HUES64 (cell line): ENCODE data around the gene CLMN.

Experiments
- H3K27ac ChIP-seq: 2 replicates; pipeline ENCODE4 v1.7.0; 2013; ENCODE audit warnings: low read depth, low read length, inconsistent platforms
- H3K27me3 ChIP-seq: 2 replicates; pipeline ENCODE4 v1.6.1; 2013; ENCODE audit warnings: mild to moderate bottlenecking, low read length; ENCODE audit not compliant: insufficient read depth
- H3K36me3 ChIP-seq: 2 replicates; pipeline ENCODE4 v1.6.1; 2013; ENCODE audit warnings: mild to moderate bottlenecking, low read length; ENCODE audit not compliant: insufficient read depth
- H3K4me1 ChIP-seq: 2 replicates; pipeline ENCODE4 v1.6.1; 2013; ENCODE audit warnings: mild to moderate bottlenecking, low read length, moderate library complexity; ENCODE audit not compliant: insufficient read depth
- H3K4me3 ChIP-seq: 2 replicates; pipeline ENCODE4 v1.5.1; 2013; ENCODE audit warnings: mild to moderate bottlenecking, low read length, moderate library complexity
- H3K9ac ChIP-seq: 2 replicates; pipeline ENCODE4 v1.6.1; 2013; ENCODE audit warnings: mild to moderate bottlenecking, low read depth, low read length
- H3K9me3 ChIP-seq: 2 replicates; pipeline ENCODE4 v1.6.1; 2013; ENCODE audit warnings: low read depth, low read length; ENCODE audit not compliant: insufficient read depth
- WGBS: fragments of 150-250, 120-280 bp; methylation state at CpG from one replicate; pipeline ENCODE4 v1.1.7; 2013; ENCODE audit warnings: missing lambda C conversion rate; 5-methylcytosine and 5-hydroxymethylcytosine counted together

The CLMN gene

DNA sequence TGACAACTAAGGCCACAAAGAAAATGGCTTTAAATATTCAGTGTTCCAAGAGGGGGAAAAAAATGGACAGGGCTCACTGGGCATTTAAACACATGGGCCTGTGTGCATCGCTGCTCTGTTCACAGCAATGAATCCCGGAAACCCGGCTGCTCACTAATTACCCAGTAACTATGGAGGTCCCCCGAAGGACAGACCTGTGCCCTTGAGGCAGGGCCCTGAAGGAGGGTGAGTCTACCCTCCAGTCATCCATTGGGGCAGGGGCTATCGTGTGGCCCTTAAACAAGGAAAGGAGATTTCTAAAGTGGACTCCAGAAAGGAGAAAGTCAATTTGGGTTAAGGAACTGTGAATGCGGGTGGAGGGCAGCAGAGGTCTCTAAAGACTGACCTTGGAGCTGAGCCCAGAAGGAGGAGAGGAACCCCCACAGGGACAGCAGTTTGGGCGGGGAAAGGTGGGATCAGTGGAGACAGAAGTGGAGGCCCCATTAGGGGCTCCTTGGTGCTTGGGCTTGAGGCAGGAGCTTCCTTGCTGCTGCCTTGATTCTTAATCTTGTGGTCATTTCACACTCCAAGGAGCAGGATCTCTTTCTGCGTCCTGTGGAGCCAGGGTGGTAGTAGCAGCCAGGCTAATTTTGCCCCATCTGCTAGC lies 1.4 kb upstream of the CLMN start:
- Histone ChIP-seq H3K27me3 (peaks cover 42% of the 10 kb centered on the region), H3K27ac (no peak overlapping the region), H3K9ac (no peak overlapping the region), H3K9me3 (no peaks in the 10 kb centered on the region), H3K36me3 (no peaks in the 10 kb centered on the region), H3K4me1 (peaks cover 8% of the 10 kb centered on the region; the same call in 1 of the 2 replicates), H3K4me3 (no peak overlapping the region)
- WGBS, result 79% methylated on average over 8 of the region's 8 CpGs

DNA sequence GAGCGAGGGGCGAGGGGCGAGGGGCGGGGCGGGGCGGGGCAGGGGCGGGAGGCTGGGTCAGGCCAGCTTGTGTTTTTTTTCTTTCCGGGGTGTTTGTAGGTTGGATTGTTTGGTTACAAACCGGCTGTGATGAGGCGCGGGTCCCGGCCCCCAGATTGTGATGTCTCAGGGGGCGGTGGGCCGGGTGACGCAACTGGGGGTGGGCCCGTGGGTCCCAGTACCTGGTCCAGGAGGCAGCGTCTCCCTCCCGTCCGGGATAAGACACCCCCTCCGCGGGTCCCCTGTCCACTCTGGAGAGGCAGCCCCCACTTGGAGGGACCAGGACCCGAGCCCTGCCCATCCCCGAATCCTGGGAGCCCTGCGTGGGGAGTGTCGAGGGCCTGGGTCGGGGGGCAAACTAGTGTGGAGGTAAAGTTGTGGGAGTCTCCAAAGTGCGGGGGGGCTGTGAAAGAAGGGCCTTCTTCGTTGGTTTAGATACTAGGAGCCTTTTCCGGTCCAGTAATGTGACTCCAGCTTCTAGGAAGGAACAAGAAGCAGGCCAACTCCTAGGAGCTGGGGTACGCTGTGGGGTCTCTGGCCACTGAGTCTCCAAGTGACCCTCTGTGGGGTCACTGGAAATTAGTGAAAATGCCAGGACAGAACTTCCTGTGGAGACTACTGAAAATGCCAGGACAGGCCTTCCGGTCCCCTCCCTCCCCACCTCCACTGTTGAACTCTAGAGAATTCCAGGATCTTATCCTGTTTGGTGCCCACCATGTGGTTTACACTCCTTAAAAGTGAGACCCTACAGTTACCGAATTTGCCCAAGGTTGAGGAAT lies 579 bp upstream of the CLMN start:
- Histone ChIP-seq H3K4me3 (peak overlapping the region; percentile 54), H3K27ac (no peak overlapping the region), H3K27me3 (peaks cover 42% of the 10 kb centered on the region), H3K4me1 (peaks cover 8% of the 10 kb centered on the region; the same call in 1 of the 2 replicates), H3K9ac (no peak overlapping the region), H3K36me3 (no peaks in the 10 kb centered on the region), H3K9me3 (no peaks in the 10 kb centered on the region)
- WGBS, result 21% methylated on average over 31 of the region's 32 CpGs

DNA sequence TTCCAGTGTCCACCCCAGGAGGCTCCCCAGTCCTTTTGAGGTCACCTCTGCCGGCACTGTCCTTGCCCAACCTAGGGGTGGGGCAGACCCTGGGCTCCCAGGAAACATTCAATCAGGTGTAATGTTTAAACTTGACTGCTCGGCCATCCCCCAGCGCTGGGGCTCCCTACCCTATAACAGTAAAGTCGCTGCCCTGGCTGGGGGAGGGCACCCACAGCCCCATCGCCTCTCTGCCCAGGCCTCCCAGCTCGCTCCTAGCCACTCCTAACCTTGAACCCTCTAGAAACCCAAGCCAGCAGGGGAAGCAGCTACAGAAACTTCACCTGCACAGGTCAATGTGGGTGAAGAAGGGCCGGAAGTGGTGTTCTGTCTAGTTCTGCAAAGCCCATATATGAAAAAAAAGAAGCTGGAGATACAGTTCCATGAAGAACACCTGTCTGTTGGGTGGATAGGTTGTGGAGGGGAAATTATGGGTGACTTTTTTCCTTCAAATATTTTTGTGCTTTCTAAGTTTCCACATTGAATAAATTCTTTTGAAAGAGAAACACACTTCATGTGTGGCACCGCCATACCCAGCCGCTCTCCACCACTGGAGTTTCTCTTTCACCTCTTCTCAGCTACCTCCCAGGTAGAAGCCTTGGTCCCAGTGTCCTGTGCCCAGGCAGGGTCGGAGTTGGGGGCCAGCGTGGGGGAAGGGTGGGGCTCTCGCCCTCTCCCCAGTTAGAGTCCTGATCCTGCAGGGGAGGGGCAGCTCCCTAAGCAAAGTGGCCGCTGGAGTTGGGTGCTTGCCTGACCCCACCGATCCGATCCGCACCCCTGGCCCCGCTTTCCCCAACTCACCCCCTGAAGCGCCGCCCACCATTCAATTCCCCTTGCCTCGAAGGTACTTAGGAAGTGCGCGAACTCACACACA lies 1.1 kb downstream of the CLMN start:
- no peak overlapping the region for H3K27ac ChIP-seq

GRCh38 chr14:95317817-95318343 lies 1.8 kb downstream of the CLMN start:
- no peak overlapping the region for H3K27ac ChIP-seq
- 96% methylated on average over 3 of the region's 3 CpGs for WGBS
- H3K4me3 ChIP-seq, result no peak overlapping the region
- H3K9me3 ChIP-seq, result no peaks in the 10 kb centered on the region
- H3K27me3 ChIP-seq, result peaks cover 42% of the 10 kb centered on the region
- no peak overlapping the region for H3K9ac ChIP-seq
- no peaks in the 10 kb centered on the region for H3K36me3 ChIP-seq
- peaks cover 8% of the 10 kb centered on the region; the same call in 1 of the 2 replicates for H3K4me1 ChIP-seq

More for the DNA sequence above, 1.1 kb downstream of the CLMN start:
- H3K27me3 ChIP-seq, result peaks cover 42% of the 10 kb centered on the region
- 38% methylated on average over 22 of the region's 22 CpGs for WGBS
- H3K4me3 ChIP-seq, result peak overlapping the region; percentile 75
- peak overlapping the region; percentile 64; the same call in 1 of the 2 replicates for H3K9ac ChIP-seq
- H3K9me3 ChIP-seq, result no peaks in the 10 kb centered on the region
- H3K36me3 ChIP-seq, result no peaks in the 10 kb centered on the region
- H3K4me1 ChIP-seq, result peaks cover 8% of the 10 kb centered on the region; the same call in 1 of the 2 replicates

- Histone ChIP-seq H3K9ac (no peak overlapping the region), H3K27ac (no peak overlapping the region), H3K4me3 (no peak overlapping the region), H3K27me3 (peaks cover 40% of the 10 kb centered on the region), H3K4me1 (peaks cover 8% of the 10 kb centered on the region; the same call in 1 of the 2 replicates), H3K9me3 (no peaks in the 10 kb centered on the region), H3K36me3 (no peaks in the 10 kb centered on the region)
- WGBS, result 87% methylated on average over 8 of the region's 8 CpGs
Measured at GRCh38 chr14:95316821-95317220, 2.9 kb downstream of the CLMN start.

- H3K4me3 ChIP-seq, result no peak overlapping the region
- WGBS, result 93% methylated on average over 7 of the region's 7 CpGs
- H3K27ac ChIP-seq, result no peak overlapping the region
- peaks cover 31% of the 10 kb centered on the region for H3K27me3 ChIP-seq
- no peak overlapping the region for H3K9ac ChIP-seq
- H3K4me1 ChIP-seq, result peaks cover 5% of the 10 kb centered on the region; the same call in 1 of the 2 replicates
- H3K9me3 ChIP-seq, result no peaks in the 10 kb centered on the region
- H3K36me3 ChIP-seq, result no peaks in the 10 kb centered on the region
Measured at GRCh38 chr14:95315579-95315978, 4.1 kb downstream of the CLMN start.

GRCh38 chr14:95315156-95315555 lies 4.6 kb downstream of the CLMN start:
- 95% methylated on average over 6 of the region's 6 CpGs for WGBS
- peaks cover under 1% of the 10 kb centered on the region; the same call in 1 of the 2 replicates for H3K4me1 ChIP-seq
- H3K4me3 ChIP-seq, result no peak overlapping the region
- no peaks in the 10 kb centered on the region for H3K36me3 ChIP-seq
- H3K9ac ChIP-seq, result no peak overlapping the region
- H3K27me3 ChIP-seq, result peaks cover 26% of the 10 kb centered on the region
- H3K27ac ChIP-seq, result no peak overlapping the region
- no peaks in the 10 kb centered on the region for H3K9me3 ChIP-seq

GRCh38 chr14:95314609-95315008 lies 5.1 kb downstream of the CLMN start:
- WGBS, result 90% methylated on average over 6 of the region's 6 CpGs
- no peak overlapping the region for H3K27ac ChIP-seq

DNA sequence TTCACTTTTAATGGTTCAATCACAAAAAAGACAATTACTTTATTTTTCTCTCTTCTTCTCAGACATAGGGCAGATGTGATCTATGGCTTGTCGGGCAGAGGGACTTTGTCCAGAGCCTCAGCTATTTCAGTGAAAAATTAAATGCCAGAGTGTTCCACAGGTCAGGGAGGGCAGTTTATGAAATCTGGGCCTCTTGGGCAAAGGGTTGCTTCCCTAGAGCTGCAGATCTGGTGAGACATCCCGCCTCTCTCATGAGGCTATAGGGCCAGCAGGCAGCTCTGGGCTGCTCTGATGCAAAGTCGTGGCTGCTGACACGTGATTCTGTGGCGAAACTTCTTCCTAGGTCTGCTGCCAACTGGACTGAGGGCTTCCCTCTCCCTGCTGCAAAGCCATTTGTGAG lies 6.0 kb downstream of the CLMN start:
- Histone ChIP-seq H3K27ac (no peak overlapping the region), H3K9ac (no peak overlapping the region), H3K27me3 (peaks cover 16% of the 10 kb centered on the region), H3K4me1 (no peaks in the 10 kb centered on the region), H3K36me3 (no peaks in the 10 kb centered on the region), H3K9me3 (no peaks in the 10 kb centered on the region), H3K4me3 (no peak overlapping the region)
- WGBS, result 94% methylated on average over 5 of the region's 5 CpGs

More at GRCh38 chr14:95314609-95315008, 5.1 kb downstream of the CLMN start:
- no peaks in the 10 kb centered on the region for H3K9me3 ChIP-seq
- H3K9ac ChIP-seq, result no peak overlapping the region
- H3K36me3 ChIP-seq, result no peaks in the 10 kb centered on the region
- H3K4me1 ChIP-seq, result no peaks in the 10 kb centered on the region
- H3K4me3 ChIP-seq, result no peak overlapping the region
- H3K27me3 ChIP-seq, result peaks cover 25% of the 10 kb centered on the region

- no peak overlapping the region for H3K27ac ChIP-seq
- H3K9ac ChIP-seq, result no peak overlapping the region
- H3K4me1 ChIP-seq, result no peaks in the 10 kb centered on the region
- no peaks in the 10 kb centered on the region for H3K36me3 ChIP-seq
- WGBS, result 67% methylated on average over 2 of the region's 2 CpGs
- no peaks in the 10 kb centered on the region for H3K9me3 ChIP-seq
- H3K4me3 ChIP-seq, result no peak overlapping the region
- H3K27me3 ChIP-seq, result peaks cover 11% of the 10 kb centered on the region
Measured at GRCh38 chr14:95313190-95313589, 6.5 kb downstream of the CLMN start.
